ENCODE results near the gene PKN1. TPM values are rescaled to one million over a fixed set of nuclear protein-coding genes. Genes with fewer than 3 reads are reported as not detected.

Gene PKN1
- total RNA-seq, 1 donor from 2014 or later: 106 TPM

DNA sequence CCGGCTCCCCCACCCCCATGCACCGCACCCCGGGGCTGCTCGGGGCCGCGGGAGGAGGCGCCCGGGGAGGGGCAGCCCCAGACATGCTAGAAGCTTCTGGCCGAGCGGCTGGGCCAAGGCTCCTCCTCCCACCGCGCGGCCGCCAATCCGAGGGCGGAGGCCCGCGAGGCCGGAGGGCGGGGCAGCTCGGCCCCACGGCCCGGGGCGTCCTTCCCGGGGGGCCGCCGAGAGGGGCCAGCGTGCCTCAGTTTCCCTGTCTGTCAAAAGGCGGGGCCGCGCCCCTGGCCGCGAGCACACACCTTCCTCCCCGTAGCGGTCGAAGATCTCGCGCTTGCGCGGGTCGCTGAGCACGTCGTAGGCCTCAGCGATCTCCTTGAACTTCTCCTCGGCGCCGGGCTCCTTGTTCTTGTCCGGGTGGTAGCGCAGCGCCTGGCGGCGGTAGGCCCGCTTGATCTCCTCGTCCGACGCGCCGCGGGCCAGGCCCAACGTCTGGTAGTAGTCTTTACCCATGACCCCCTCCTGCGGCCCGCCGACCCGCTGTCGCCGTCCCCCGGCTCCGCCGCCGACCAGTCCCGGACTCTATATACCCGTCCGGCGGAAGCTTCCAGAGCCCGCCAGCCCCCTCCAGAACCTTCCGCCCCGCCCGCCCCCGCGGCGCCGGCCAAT is 84.9 kb downstream of the PKN1 start, which contains the start of gene DNAJB1:
Gene DNAJB1 (minus strand): TSS at position 558 of the 666 bp plus-strand sequence. CDS start 48 bp downstream, at position 510.
- H3K4me3 Mint-ChIP-seq (ENCODE audit: low read depth): peak within 1 kb of the TSS; percentile 91
- H3K27ac Mint-ChIP-seq: peak within 1 kb of the TSS; percentile 98
- H3K4me1 Mint-ChIP-seq (ENCODE audit: low read depth): peaks cover 40% of the 10 kb centered on the region
- peaks cover 20% of the 10 kb centered on the region for H3K36me3 Mint-ChIP-seq (ENCODE audit: insufficient read depth)
- H3K9me3 Mint-ChIP-seq (ENCODE audit: low read depth): no peaks in the 10 kb centered on the region
- H3K27me3 Mint-ChIP-seq: no peaks in the 10 kb centered on the region
- TF ChIP-seq, protein P1, sequence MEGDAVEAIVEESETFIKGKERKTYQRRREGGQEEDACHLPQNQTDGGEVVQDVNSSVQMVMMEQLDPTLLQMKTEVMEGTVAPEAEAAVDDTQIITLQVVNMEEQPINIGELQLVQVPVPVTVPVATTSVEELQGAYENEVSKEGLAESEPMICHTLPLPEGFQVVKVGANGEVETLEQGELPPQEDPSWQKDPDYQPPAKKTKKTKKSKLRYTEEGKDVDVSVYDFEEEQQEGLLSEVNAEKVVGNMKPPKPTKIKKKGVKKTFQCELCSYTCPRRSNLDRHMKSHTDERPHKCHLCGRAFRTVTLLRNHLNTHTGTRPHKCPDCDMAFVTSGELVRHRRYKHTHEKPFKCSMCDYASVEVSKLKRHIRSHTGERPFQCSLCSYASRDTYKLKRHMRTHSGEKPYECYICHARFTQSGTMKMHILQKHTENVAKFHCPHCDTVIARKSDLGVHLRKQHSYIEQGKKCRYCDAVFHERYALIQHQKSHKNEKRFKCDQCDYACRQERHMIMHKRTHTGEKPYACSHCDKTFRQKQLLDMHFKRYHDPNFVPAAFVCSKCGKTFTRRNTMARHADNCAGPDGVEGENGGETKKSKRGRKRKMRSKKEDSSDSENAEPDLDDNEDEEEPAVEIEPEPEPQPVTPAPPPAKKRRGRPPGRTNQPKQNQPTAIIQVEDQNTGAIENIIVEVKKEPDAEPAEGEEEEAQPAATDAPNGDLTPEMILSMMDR (IDR thresholded peaks at IDR 0.05; ENCODE audit: unreplicated experiment): no peak
- DNase-seq (ENCODE audit: low spot score, unreplicated experiment): peak; percentile 46

DNA sequence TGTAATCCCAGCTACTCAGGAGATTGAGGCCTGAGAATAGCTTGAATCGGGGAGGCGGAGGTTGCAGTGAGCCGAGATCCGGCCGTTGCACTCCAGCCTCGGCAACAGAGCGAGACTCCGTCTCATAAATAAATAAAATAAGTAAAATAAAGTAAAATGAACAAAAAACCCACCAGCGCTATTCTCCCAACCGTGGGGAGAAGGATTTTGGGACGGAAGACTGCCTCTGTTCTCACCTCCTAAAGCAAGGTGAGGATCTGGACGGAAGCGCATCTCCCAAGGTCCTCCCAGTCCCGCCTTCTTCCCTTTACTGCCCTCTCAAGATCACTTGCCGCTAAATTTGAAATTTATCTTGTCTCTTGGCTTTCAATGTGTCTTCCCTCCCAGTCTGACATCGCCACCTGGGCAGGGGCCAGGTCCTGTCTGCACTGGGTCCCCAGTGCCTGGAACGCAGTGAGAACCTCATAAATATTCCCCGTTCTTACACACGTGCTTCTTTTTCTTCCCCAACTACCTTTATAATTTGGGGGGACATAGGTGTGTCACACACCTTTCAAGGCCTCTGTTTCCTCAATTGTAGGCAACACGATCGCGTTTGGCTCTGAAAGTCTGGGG is 86.2 kb downstream of the PKN1 start:
- no peaks in the 10 kb centered on the region for H3K27me3 Mint-ChIP-seq
- TF ChIP-seq, protein P1 (IDR thresholded peaks at IDR 0.05; ENCODE audit: unreplicated experiment): no peak
- H3K36me3 Mint-ChIP-seq (ENCODE audit: insufficient read depth): peaks cover 18% of the 10 kb centered on the region
- peaks cover 35% of the 10 kb centered on the region for H3K4me1 Mint-ChIP-seq (ENCODE audit: low read depth)
- no peaks in the 10 kb centered on the region for H3K9me3 Mint-ChIP-seq (ENCODE audit: low read depth)
- DNase-seq (ENCODE audit: low spot score, unreplicated experiment): no peak
- peak overlapping the region; percentile 91 for H3K27ac Mint-ChIP-seq
- no peak overlapping the region for H3K4me3 Mint-ChIP-seq (ENCODE audit: low read depth)

DNA sequence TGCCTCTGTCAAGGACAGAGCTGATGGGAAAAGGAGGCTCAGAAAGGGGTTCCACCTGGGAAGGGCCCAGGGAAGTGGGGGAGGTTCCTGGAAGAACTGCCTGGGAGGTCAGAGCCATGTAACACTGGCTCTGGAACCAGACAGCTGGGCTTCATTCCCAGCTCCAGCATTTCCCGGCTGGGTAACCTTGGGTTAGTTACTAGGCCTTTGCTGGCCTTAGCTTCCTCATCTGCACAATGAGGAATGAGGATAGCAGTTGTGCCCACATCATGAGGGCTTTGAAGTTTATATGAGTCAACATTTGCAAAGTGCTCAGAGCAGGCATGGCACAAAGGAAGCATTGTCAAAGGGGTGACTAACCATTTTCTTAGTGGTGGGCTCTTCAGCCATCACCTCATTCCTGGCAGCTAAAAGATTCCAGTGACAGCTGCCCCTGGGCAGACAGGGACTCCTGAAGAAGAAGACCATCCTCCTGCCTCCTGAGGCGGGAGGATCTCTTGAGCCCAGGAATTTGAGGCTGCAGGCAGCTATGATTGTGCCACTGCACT is 86.8 kb downstream of the PKN1 start:
- H3K4me1 Mint-ChIP-seq (ENCODE audit: low read depth): peaks cover 30% of the 10 kb centered on the region
- H3K27ac Mint-ChIP-seq: peak overlapping the region; percentile 91
- H3K4me3 Mint-ChIP-seq (ENCODE audit: low read depth): no peak overlapping the region
- TF ChIP-seq, protein P1 (IDR thresholded peaks at IDR 0.05; ENCODE audit: unreplicated experiment): no peak
- DNase-seq (ENCODE audit: low spot score, unreplicated experiment): no peak
- H3K36me3 Mint-ChIP-seq (ENCODE audit: insufficient read depth): peaks cover 13% of the 10 kb centered on the region
- H3K27me3 Mint-ChIP-seq: no peaks in the 10 kb centered on the region
- no peaks in the 10 kb centered on the region for H3K9me3 Mint-ChIP-seq (ENCODE audit: low read depth)

DNA sequence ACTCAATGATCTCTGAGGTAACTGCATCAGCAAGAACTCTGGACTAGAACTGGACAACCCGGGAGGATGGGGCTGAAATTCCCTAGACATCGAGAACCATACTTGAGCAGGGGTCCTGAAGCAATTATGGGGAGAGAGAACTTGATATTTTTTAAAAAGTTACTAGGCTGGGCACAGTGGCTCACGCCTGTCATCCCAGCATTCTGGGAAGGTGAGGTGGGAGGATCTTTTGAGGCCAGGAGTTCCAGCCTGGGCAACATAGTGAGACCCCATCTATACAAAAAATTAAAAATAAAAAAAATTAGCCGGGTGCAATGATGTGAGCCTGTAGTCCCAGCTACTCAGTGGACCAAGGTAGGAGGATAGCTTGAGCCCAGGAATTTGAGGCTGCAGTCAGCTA is 87.4 kb downstream of the PKN1 start:
- Mint-ChIP-seq H3K27ac (peak overlapping the region; percentile 56), H3K36me3 (ENCODE audit: insufficient read depth) (peaks cover 8% of the 10 kb centered on the region), H3K4me3 (ENCODE audit: low read depth) (no peak overlapping the region), H3K9me3 (ENCODE audit: low read depth) (no peaks in the 10 kb centered on the region), H3K27me3 (no peaks in the 10 kb centered on the region), H3K4me1 (ENCODE audit: low read depth) (peaks cover 25% of the 10 kb centered on the region)
- TF ChIP-seq, protein P1 (IDR thresholded peaks at IDR 0.05; ENCODE audit: unreplicated experiment): no peak
- no peak for DNase-seq (ENCODE audit: low spot score, unreplicated experiment)

Other genes starting within 250 kb of the PKN1 start
- gene ADGRL1, start 227.1 kb upstream of the PKN1 start, total RNA-seq: 54.6 and 55.3 TPM in 2 replicates
- gene ADGRE5, start 51.9 kb upstream of the PKN1 start, total RNA-seq: 0.96 and 1.0 TPM in 2 replicates
- 66.9 and 74.2 TPM in 2 replicates for gene DDX39A, start 14.0 kb upstream of the PKN1 start, total RNA-seq
- gene PTGER1, start 42.0 kb downstream of the PKN1 start, total RNA-seq: 0.34 and 0.84 TPM in 2 replicates
- 66.5 and 77.4 TPM in 2 replicates for gene GIPC1, start 62.8 kb downstream of the PKN1 start, total RNA-seq
- gene DNAJB1, start 85.1 kb downstream of the PKN1 start, total RNA-seq: 94.7 and 97.0 TPM in 2 replicates
- 170 and 186 TPM in 2 replicates for gene TECR, start 96.3 kb downstream of the PKN1 start, total RNA-seq
- 117 and 120 TPM in 2 replicates for gene NDUFB7, start 138.8 kb downstream of the PKN1 start, total RNA-seq
- not detected in 2 replicates for gene CLEC17A, start 149.8 kb downstream of the PKN1 start, total RNA-seq
- not detected in 2 replicates for gene ADGRE3, start 241.5 kb downstream of the PKN1 start, total RNA-seq